K562 (cell line): ENCODE measurements around the gene UBE2G2. TPM values are rescaled to one million over a fixed set of nuclear protein-coding genes. Genes with fewer than 3 reads are reported as not detected.

ENCODE experiments used
- ARNT ChIP-seq, 2 experiments: fragments of 450-650 bp; IDR thresholded peaks; 2 replicates each; pipeline ENCODE4 v1.6.1; 2016; ENCODE audit warnings: mild to moderate bottlenecking in 1 of 2
- CHD1 ChIP-seq: fragments of 200-600 bp; sonication (generic); IDR thresholded peaks from one replicate; pipeline ENCODE4 v1.6.1; 2012; ENCODE audit warnings: mild to moderate bottlenecking, moderate library complexity, low read length, inconsistent platforms
- FUS ChIP-seq: fragments of 200-400 bp; formaldehyde crosslinking; optimal IDR thresholded peaks from 2 replicates; pipeline ENCODE3; 2017; ENCODE audit warnings: low read depth, low read length
- KAT8 ChIP-seq: fragments of 450-650 bp; IDR thresholded peaks from 2 replicates; pipeline ENCODE4 v1.6.1; 2016; ENCODE audit warnings: low read depth, mild to moderate bottlenecking
- POLR3G ChIP-seq: IDR thresholded peaks from 2 replicates; pipeline ENCODE4 v1.6.1; 2011; ENCODE audit not compliant: insufficient read length, insufficient replicate concordance; ENCODE audit errors: extremely low read depth
- RFX5 ChIP-seq: IDR thresholded peaks from 2 replicates; pipeline ENCODE4 v1.6.1; 2011; ENCODE audit warnings: low read depth, mild to moderate bottlenecking, improper control_type of control experiment, low read length
- SETDB1 ChIP-seq: IDR thresholded peaks from one replicate; pipeline ENCODE4 v1.6.1; 2012; ENCODE audit warnings: low read length, control low read depth, inconsistent platforms
- SMARCA5 ChIP-seq: fragments of 450-650 bp; IDR thresholded peaks from 2 replicates; pipeline ENCODE4 v1.6.1; 2016
- ZFP36 ChIP-seq: fragments of 150-350 bp; IDR thresholded peaks from 2 replicates; pipeline ENCODE4 v1.6.1; 2018; ENCODE audit warnings: low read length, low read depth; ENCODE audit not compliant: partially characterized antibody
- ZSCAN32 ChIP-seq: fragments of 450-650 bp; formaldehyde crosslinking; IDR thresholded peaks from 2 replicates; pipeline ENCODE4 v1.4.0; 2020; ENCODE audit warnings: mild to moderate bottlenecking, moderate library complexity
- polyA plus RNA-seq, 8 experiments: library from polyadenylated mRNA; depleted of rRNA in 4 of 8; stranded (reverse) in 5 of 8; unstranded in 3 of 8; fragments of >200 nt; fragmentation: Nextera tagmentation in 2 of 8; fragmentation: Illumina TruSeq in 1 of 8; extraction: Ambion mirVana in 2 of 8; extraction: Trizol in 1 of 8; gene quantifications; 2 replicates each; pipeline versions ENCODE4 v1.2.1 to v1.2.3, GENCODE V29; 2011 to 2014; ENCODE audit warnings: inconsistent platforms in 1 of 8, missing spikeins in 1 of 8
- total RNA-seq, 7 experiments: library from RNA; depleted of rRNA in 6 of 7; stranded (reverse); fragments of >200 nt in 6 of 7; fragmentation: Illumina TruSeq in 2 of 7; extraction: Trizol in 2 of 7; gene quantifications; 2 replicates each; pipeline versions ENCODE4 v1.2.1 to v1.2.3, GENCODE V29; 2011 to 2021; ENCODE audit warnings: low replicate concordance in 1 of 7
- TF ChIP-seq, protein P1 (sequence below): sonication (generic); formaldehyde crosslinking; IDR thresholded peaks from 2 replicates; pipeline ENCODE4 v1.8.1; 2023; ENCODE audit warnings: mild to moderate bottlenecking, missing genetic modification reagents
- TF ChIP-seq, protein P2 (sequence below): sonication (generic); formaldehyde crosslinking; IDR thresholded peaks from 2 replicates; pipeline ENCODE4 v1.9.0; 2022; ENCODE audit warnings: mild to moderate bottlenecking, missing genetic modification reagents
- TF ChIP-seq, protein P3 (sequence below): fragments of 250-450 bp; sonication (Bioruptor Pico); IDR thresholded peaks from 2 replicates; pipeline ENCODE4 v1.5.0; 2020; ENCODE audit warnings: mild to moderate bottlenecking
- TF ChIP-seq, protein P4 (sequence below), 3 experiments: fragments of 200-800 bp in 1 of 3; fragments of 250-450 bp in 1 of 3; fragments of 450-650 bp in 1 of 3; sonication (Bioruptor Pico) in 1 of 3; sonication (Bioruptor generic) in 1 of 3; formaldehyde crosslinking in 1 of 3; IDR thresholded peaks; 2 replicates each; pipeline versions ENCODE4 v1.6.1 to v1.8.0; 2016 to 2022; ENCODE audit warnings: mild to moderate bottlenecking in 2 of 3, missing genetic modification characterization in 2 of 3, missing compliant biosample characterization in 1 of 3, moderate library complexity in 1 of 3
- TF ChIP-seq, protein P5 (sequence below): fragments of 450-650 bp; IDR thresholded peaks from one replicate; pipeline ENCODE4 v1.6.1; 2018; ENCODE audit warnings: mild to moderate bottlenecking, moderate library complexity; ENCODE audit not compliant: partially characterized antibody

The UBE2G2 gene
- total and polyA plus RNA-seq, 9 of the 15 experiments (the other 6 are each of a cell fraction or from before 2014, with no cell fraction given) = 47.5 to 225 (median 140) TPM

DNA sequence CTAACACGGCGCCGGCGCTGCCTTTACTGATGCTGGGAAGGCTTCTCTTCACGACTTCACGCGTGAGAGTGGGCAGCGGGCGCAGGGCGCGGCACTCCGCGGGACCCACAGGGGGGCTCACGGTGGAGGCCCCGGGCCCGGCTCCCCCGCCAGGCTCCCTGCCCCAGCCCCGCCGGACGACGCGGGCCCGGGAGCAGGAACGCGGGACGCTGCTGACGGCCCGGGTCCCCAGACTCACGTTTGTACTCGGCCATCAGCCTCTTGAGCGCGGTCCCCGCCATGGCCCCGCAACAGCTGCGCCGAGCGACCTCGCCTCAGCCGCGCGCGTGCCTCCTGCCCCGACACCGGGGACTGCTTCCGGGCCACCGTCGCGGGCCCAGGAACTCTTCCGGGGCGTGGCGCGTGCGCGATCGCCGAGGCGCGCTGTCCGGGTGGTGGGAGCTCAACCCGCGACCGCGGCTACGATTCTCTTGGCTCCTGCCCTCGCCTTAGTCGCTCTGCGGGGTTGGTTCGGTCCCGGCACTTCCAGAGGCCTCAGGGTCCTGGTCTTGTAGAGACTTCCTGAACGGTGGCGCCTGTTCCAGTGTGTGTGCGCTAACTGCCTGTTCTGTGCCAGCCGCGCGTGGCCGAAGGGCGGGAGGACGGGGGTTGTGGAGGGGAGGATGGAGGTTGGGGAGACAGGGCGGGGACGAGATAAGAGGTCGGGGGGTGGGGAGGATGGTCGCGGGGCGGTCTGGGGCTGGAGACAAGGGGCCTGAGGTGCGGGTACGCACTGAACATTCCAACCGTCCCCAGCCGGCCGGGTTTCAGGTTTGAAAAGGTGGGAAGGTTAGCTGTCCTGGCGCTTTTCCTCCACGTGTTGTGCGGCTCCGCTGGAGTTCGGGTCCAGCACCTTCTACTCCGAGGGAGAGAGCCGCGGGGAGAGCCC, at the start of gene UBE2G2 (continued):
- no peak for TF ChIP-seq POLR3G
- no peak for TF ChIP-seq SMARCA5
- no peak for TF ChIP-seq RFX5
- TF ChIP-seq, protein P1, sequence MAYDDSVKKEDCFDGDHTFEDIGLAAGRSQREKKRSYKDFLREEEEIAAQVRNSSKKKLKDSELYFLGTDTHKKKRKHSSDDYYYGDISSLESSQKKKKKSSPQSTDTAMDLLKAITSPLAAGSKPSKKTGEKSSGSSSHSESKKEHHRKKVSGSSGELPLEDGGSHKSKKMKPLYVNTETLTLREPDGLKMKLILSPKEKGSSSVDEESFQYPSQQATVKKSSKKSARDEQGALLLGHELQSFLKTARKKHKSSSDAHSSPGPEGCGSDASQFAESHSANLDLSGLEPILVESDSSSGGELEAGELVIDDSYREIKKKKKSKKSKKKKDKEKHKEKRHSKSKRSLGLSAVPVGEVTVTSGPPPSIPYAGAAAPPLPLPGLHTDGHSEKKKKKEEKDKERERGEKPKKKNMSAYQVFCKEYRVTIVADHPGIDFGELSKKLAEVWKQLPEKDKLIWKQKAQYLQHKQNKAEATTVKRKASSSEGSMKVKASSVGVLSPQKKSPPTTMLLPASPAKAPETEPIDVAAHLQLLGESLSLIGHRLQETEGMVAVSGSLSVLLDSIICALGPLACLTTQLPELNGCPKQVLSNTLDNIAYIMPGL (CRISPR knock-in tag) = peak; percentile 60; the same call in 1 of the 2 replicates
- TF ChIP-seq CHD1 = no peak
- no peak for TF ChIP-seq ZSCAN32 (CRISPR knock-in tag)
- no peak for TF ChIP-seq ZFP36
- TF ChIP-seq, protein P2, sequence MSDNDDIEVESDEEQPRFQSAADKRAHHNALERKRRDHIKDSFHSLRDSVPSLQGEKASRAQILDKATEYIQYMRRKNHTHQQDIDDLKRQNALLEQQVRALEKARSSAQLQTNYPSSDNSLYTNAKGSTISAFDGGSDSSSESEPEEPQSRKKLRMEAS (CRISPR knock-in tag) = peak; percentile 96
- TF ChIP-seq FUS = peak; percentile 81
- TF ChIP-seq, protein P3, sequence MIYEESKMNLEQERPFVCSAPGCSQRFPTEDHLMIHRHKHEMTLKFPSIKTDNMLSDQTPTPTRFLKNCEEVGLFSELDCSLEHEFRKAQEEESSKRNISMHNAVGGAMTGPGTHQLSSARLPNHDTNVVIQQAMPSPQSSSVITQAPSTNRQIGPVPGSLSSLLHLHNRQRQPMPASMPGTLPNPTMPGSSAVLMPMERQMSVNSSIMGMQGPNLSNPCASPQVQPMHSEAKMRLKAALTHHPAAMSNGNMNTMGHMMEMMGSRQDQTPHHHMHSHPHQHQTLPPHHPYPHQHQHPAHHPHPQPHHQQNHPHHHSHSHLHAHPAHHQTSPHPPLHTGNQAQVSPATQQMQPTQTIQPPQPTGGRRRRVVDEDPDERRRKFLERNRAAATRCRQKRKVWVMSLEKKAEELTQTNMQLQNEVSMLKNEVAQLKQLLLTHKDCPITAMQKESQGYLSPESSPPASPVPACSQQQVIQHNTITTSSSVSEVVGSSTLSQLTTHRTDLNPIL = no peak
- TF ChIP-seq, protein P4, sequence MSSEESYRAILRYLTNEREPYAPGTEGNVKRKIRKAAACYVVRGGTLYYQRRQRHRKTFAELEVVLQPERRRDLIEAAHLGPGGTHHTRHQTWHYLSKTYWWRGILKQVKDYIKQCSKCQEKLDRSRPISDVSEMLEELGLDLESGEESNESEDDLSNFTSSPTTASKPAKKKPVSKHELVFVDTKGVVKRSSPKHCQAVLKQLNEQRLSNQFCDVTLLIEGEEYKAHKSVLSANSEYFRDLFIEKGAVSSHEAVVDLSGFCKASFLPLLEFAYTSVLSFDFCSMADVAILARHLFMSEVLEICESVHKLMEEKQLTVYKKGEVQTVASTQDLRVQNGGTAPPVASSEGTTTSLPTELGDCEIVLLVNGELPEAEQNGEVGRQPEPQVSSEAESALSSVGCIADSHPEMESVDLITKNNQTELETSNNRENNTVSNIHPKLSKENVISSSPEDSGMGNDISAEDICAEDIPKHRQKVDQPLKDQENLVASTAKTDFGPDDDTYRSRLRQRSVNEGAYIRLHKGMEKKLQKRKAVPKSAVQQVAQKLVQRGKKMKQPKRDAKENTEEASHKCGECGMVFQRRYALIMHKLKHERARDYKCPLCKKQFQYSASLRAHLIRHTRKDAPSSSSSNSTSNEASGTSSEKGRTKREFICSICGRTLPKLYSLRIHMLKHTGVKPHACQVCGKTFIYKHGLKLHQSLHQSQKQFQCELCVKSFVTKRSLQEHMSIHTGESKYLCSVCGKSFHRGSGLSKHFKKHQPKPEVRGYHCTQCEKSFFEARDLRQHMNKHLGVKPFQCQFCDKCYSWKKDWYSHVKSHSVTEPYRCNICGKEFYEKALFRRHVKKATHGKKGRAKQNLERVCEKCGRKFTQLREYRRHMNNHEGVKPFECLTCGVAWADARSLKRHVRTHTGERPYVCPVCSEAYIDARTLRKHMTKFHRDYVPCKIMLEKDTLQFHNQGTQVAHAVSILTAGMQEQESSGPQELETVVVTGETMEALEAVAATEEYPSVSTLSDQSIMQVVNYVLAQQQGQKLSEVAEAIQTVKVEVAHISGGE (CRISPR knock-in tag; IDR thresholded peaks at IDR 0.05) = peak in 2 of 3 experiments; percentile 76 to 89; a peak in 5 of 6 replicates
- TF ChIP-seq, protein P5, sequence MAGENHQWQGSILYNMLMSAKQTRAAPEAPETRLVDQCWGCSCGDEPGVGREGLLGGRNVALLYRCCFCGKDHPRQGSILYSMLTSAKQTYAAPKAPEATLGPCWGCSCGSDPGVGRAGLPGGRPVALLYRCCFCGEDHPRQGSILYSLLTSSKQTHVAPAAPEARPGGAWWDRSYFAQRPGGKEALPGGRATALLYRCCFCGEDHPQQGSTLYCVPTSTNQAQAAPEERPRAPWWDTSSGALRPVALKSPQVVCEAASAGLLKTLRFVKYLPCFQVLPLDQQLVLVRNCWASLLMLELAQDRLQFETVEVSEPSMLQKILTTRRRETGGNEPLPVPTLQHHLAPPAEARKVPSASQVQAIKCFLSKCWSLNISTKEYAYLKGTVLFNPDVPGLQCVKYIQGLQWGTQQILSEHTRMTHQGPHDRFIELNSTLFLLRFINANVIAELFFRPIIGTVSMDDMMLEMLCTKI = no peak
- no peak for TF ChIP-seq ARNT (IDR thresholded peaks at IDR 0.05)
- TF ChIP-seq SETDB1 = no peak
- no peak for TF ChIP-seq KAT8
